CD14-positive monocyte (primary cell): ENCODE results near the gene HNRNPM. TPM values are rescaled to one million over a fixed set of nuclear protein-coding genes. Genes with fewer than 3 reads are reported as not detected.

Experiments used
- DNase-seq, 3 donors: peaks; one replicate each; pipeline ENCODE4 v3.0.0-alpha.2; 2011 to 2022
- H2AFZ ChIP-seq: 2 replicates; pipeline ENCODE4 v1.6.0; 2012; ENCODE audit warnings: mild to moderate bottlenecking, low read depth, low read length, inconsistent platforms; ENCODE audit not compliant: insufficient read depth, poor library complexity, severe bottlenecking
- H3K27ac ChIP-seq, 2 donors: 1 replicate in 1 of 2; 2 replicates in 1 of 2; pipeline ENCODE4 v1.5.1; 2012 to 2013; ENCODE audit warnings: low read length in 2 of 2, control low read depth in 1 of 2, inconsistent platforms in 1 of 2, low read depth in 1 of 2, mild to moderate bottlenecking in 1 of 2
- H3K27me3 ChIP-seq, 2 donors: one replicate each; pipeline versions ENCODE4 v1.6.0 to v1.6.1; 2011 to 2013; ENCODE audit warnings: low read length in 2 of 2; ENCODE audit not compliant: control insufficient read depth in 2 of 2, insufficient read depth in 2 of 2
- H3K36me3 ChIP-seq, 2 donors: replicated peaks in 1 of 2; 1 replicate in 1 of 2; 2 replicates in 1 of 2; pipeline versions ENCODE4 v1.5.1 to v1.6.1; 2012 to 2013; ENCODE audit warnings: low read length in 2 of 2, control low read depth in 1 of 2, inconsistent platforms in 1 of 2, mild to moderate bottlenecking in 1 of 2; ENCODE audit not compliant: insufficient read depth in 2 of 2, control insufficient read depth in 1 of 2
- H3K4me1 ChIP-seq, 2 donors: 1 replicate in 1 of 2; 2 replicates in 1 of 2; pipeline versions ENCODE4 v1.5.1 to v1.6.1; 2012 to 2013; ENCODE audit warnings: low read length in 2 of 2, control low read depth in 1 of 2, inconsistent platforms in 1 of 2, mild to moderate bottlenecking in 1 of 2, moderate library complexity in 1 of 2; ENCODE audit not compliant: insufficient read depth in 2 of 2, control insufficient read depth in 1 of 2
- H3K4me2 ChIP-seq: replicated peaks from 2 replicates; pipeline ENCODE3; 2012; ENCODE audit warnings: low read length, moderate library complexity, mild to moderate bottlenecking; ENCODE audit not compliant: poor library complexity, severe bottlenecking; ENCODE audit errors: extremely low read depth
- H3K4me3 ChIP-seq, 3 experiments: fragments of 200-600 bp in 1 of 3; sonication (generic) in 1 of 3; replicated peaks in 1 of 3; 1 replicate in 2 of 3; 2 replicates in 1 of 3; pipeline ENCODE4 v1.5.1; 2011 to 2013; ENCODE audit warnings: low read length in 3 of 3, mild to moderate bottlenecking in 3 of 3, control low read depth in 2 of 3, low read depth in 2 of 3, inconsistent platforms in 1 of 3, moderate library complexity in 1 of 3
- H3K79me2 ChIP-seq: 2 replicates; pipeline ENCODE4 v1.6.0; 2012; ENCODE audit warnings: mild to moderate bottlenecking, control low read depth, inconsistent platforms, low read length, moderate library complexity; ENCODE audit not compliant: insufficient read depth
- H3K9ac ChIP-seq: 2 replicates; pipeline ENCODE4 v1.6.0; 2017; ENCODE audit warnings: low read length, mild to moderate bottlenecking; ENCODE audit not compliant: insufficient read depth, poor library complexity, severe bottlenecking
- H3K9me3 ChIP-seq, 2 donors: replicated peaks in 1 of 2; 1 replicate in 1 of 2; 2 replicates in 1 of 2; pipeline versions ENCODE4 v1.5.1 to v1.6.1; 2012 to 2013; ENCODE audit warnings: low read length in 2 of 2, control low read depth in 1 of 2; ENCODE audit not compliant: control insufficient read depth in 1 of 2, insufficient read depth in 1 of 2
- H4K20me1 ChIP-seq: 2 replicates; pipeline ENCODE4 v1.6.0; 2012; ENCODE audit warnings: mild to moderate bottlenecking, low read length, control low read depth, moderate library complexity; ENCODE audit not compliant: insufficient read depth
- H3K27ac Mint-ChIP-seq, 7 donors: one replicate each; pipeline ENCODE4 v1.8.0; 2020; ENCODE audit warnings: mild to moderate bottlenecking in 7 of 7, mixed read lengths in 7 of 7, moderate library complexity in 6 of 7, inconsistent platforms in 2 of 7
- H3K27me3 Mint-ChIP-seq, 3 donors: one replicate each; pipeline ENCODE4 v1.8.0; 2021 to 2022; ENCODE audit warnings: low read depth in 3 of 3, mild to moderate bottlenecking in 3 of 3, mixed read lengths in 3 of 3, moderate library complexity in 3 of 3, inconsistent platforms in 1 of 3
- H3K36me3 Mint-ChIP-seq, 2 donors: one replicate each; pipeline ENCODE4 v1.8.0; 2020; ENCODE audit warnings: mixed read lengths in 2 of 2, inconsistent platforms in 1 of 2, mild to moderate bottlenecking in 1 of 2
- H3K4me1 Mint-ChIP-seq: one replicate; pipeline ENCODE4 v1.8.0; 2020; ENCODE audit warnings: mild to moderate bottlenecking, mixed read lengths
- H3K4me3 Mint-ChIP-seq, 2 donors: one replicate each; pipeline ENCODE4 v1.8.0; 2020; ENCODE audit warnings: mild to moderate bottlenecking in 2 of 2, mixed read lengths in 2 of 2, moderate library complexity in 1 of 2
- H3K9me3 Mint-ChIP-seq, 7 donors: one replicate each; pipeline ENCODE4 v1.8.0; 2020 to 2022; ENCODE audit warnings: mixed read lengths in 7 of 7, mild to moderate bottlenecking in 6 of 7, moderate library complexity in 6 of 7, inconsistent platforms in 2 of 7
- CTCF ChIP-seq: fragments of 200-600 bp; IDR thresholded peaks from one replicate; pipeline ENCODE4 v1.8.0; 2022; ENCODE audit warnings: antibody characterized with exemption, mild to moderate bottlenecking
- WGBS: methylation state at CpG from one replicate; pipeline ENCODE4 v1.1.5; 2013; ENCODE audit warnings: missing lambda C conversion rate; ENCODE audit not compliant: insufficient coverage; 5-methylcytosine and 5-hydroxymethylcytosine counted together
- intact Hi-C, 2 donors: fragments of 100-400 bp; cut with micrococcal nuclease; formaldehyde crosslinking; loops; one replicate each; pipeline versions ENCODE4 v1.15.0 to v1.15.1; 2023
- polyA plus RNA-seq, 3 donors: library from polyadenylated mRNA; depleted of rRNA in 1 of 3; unstranded in 2 of 3; stranded (reverse) in 1 of 3; fragments of 300-500 nt in 2 of 3; fragments of >200 nt in 1 of 3; fragmentation: Illumina TruSeq in 2 of 3; gene quantifications; 1 replicate in 2 of 3; 2 replicates in 1 of 3; pipeline ENCODE4 v1.2.3, GENCODE V29; 2012 to 2021

Gene HNRNPM
- polyA plus RNA-seq, 3 donors = 77.0 to 121 (median 116) TPM

GRCh38 chr19:8462571-8462970, 17.8 kb downstream of the HNRNPM start:
- peaks cover 100% of the 10 kb centered on the region for H4K20me1 ChIP-seq
- Mint-ChIP-seq H3K9me3 (no peaks in the 10 kb centered on the region), H3K27ac (peak overlapping the region in 1 of 7 donors; percentile 9), H3K4me3 (no peak overlapping the region), H3K27me3 (peaks cover 0 to 3% (median 2%) of the 10 kb centered on the region in 3 donors), H3K36me3 (peaks cover 77 to 88% of the 10 kb centered on the region in 2 donors), H3K4me1 (no peaks in the 10 kb centered on the region)
- H3K36me3 ChIP-seq = peaks cover 70 to 100% of the 10 kb centered on the region in 2 donors
- DNase-seq = no peak
- H3K4me2 ChIP-seq = no peak overlapping the region
- no peaks in the 10 kb centered on the region for H3K27me3 ChIP-seq
- intact Hi-C loops = no loop called here
- H3K79me2 ChIP-seq = peaks cover 100% of the 10 kb centered on the region
- H3K4me3 ChIP-seq = no peak overlapping the region
- H3K9ac ChIP-seq = no peak overlapping the region
- H3K9me3 ChIP-seq = no peaks in the 10 kb centered on the region
- no peak overlapping the region for H2AFZ ChIP-seq
- whole genome bisulfite sequencing = 97% methylated on average over 5 of the region's 5 CpGs
- TF ChIP-seq CTCF = no peak
- H3K27ac ChIP-seq = no peak overlapping the region
- no peaks in the 10 kb centered on the region for H3K4me1 ChIP-seq

- TF ChIP-seq CTCF = no peak
- DNase-seq = no peak
- Histone ChIP-seq H3K4me1 (no peaks in the 10 kb centered on the region), H3K4me3 (no peak overlapping the region), H3K9me3 (no peaks in the 10 kb centered on the region), H2AFZ (no peak overlapping the region), H3K79me2 (peaks cover 99% of the 10 kb centered on the region), H3K4me2 (no peak overlapping the region), H3K27ac (no peak overlapping the region), H3K27me3 (no peaks in the 10 kb centered on the region), H4K20me1 (peaks cover 98% of the 10 kb centered on the region), H3K36me3 (peaks cover 73 to 100% of the 10 kb centered on the region in 2 donors), H3K9ac (no peak overlapping the region)
- peak overlapping the region in 1 of 7 donors; percentile 20 for H3K27ac Mint-ChIP-seq
- intact Hi-C loops = no loop called here
- peaks cover 0 to 2% (median 1%) of the 10 kb centered on the region in 3 donors for H3K27me3 Mint-ChIP-seq
- 98% methylated on average over 6 of the region's 8 CpGs for WGBS
- peaks cover 80 to 88% of the 10 kb centered on the region in 2 donors for H3K36me3 Mint-ChIP-seq
- H3K9me3 Mint-ChIP-seq = no peaks in the 10 kb centered on the region
- peaks cover 4% of the 10 kb centered on the region for H3K4me1 Mint-ChIP-seq
- H3K4me3 Mint-ChIP-seq = no peak overlapping the region
Measured at GRCh38 chr19:8463365-8463764, 18.6 kb downstream of the HNRNPM start.
